ENCODE results near the gene MORN1. TPM values are rescaled to one million over a fixed set of nuclear protein-coding genes. Genes with fewer than 3 reads are reported as not detected.

Gene MORN1
- total and polyA plus RNA-seq, 2 donors (not counting 3 experiments of a cell fraction or from before 2014, with no cell fraction given), result 4.3 to 6.4 TPM

DNA sequence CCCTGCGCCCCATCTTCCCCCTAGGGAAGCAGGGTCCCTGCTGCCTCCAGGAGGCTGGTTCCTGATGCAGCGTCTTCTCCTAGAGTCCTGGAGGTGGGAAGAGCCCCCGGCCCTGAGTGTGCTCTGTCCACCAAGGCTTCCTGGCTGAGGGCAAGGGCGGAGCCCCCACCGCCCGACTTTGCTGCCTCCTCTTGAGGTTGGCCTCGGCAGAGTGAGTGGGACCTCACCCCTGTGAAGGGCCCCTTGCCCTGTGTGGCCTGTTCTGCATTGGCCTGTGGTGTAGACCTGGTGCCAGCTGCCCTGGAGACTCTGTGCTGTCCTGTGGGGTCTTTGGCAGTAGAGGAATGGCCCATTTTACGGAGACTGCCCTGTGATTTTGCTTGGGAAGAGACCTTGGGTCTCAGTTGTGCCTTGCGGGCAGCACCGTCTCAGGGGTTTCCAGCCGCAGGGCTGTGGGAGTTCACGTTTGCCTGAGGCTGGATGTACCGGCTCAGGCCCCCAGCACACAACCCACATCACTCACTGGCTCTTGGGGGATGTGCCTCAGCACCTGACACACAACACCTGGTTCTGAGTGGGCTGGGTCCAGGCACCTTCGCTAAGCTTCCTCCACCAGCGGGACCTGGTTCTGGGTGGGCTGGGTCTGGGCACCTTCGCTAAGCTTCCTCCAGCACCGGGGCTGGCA is 89.6 kb downstream of the MORN1 start:
- Histone ChIP-seq H3K79me2 (ENCODE audit: control insufficient read depth, insufficient read depth, low read length) (peaks cover 60% of the 10 kb centered on the region), H3K9me3 (replicated peaks; ENCODE audit: control insufficient read depth, insufficient read depth, low read length) (no peaks in the 10 kb centered on the region), H3K36me3 (ENCODE audit: control insufficient read depth in 2 of 2, extremely low read depth in 1 of 2, insufficient read depth in 2 of 2, low read length in 2 of 2) (peaks cover 8 to 25% of the 10 kb centered on the region in 2 experiments), H3K9me1 (replicated peaks; ENCODE audit: control insufficient read depth, extremely low read depth, insufficient read depth, low read length) (no peaks in the 10 kb centered on the region), H3K4me3 (replicated peaks in 1 of 3; ENCODE audit: insufficient read depth in 1 of 3, low read depth in 1 of 3, low read length in 3 of 3) (no peak overlapping the region), H3K4me1 (ENCODE audit: control insufficient read depth, extremely low read depth, insufficient read depth, low read length) (peaks cover 27% of the 10 kb centered on the region), H4K20me1 (replicated peaks; ENCODE audit: control insufficient read depth, extremely low read depth, insufficient read depth, low read length) (no peaks in the 10 kb centered on the region), H3K27me3 (ENCODE audit: control insufficient read depth in 2 of 2, insufficient read depth in 2 of 2, low read length in 2 of 2) (no peaks in the 10 kb centered on the region), H3K4me2 (ENCODE audit: insufficient read depth, low read length) (no peak overlapping the region), H2AFZ (ENCODE audit: low read depth, low read length) (no peak overlapping the region), H3K27ac (ENCODE audit: insufficient read depth, low read depth, low read length) (peak overlapping the region; percentile 83), H3K9ac (replicated peaks; ENCODE audit: extremely low read depth, insufficient read depth, low read length) (no peak overlapping the region)
- BruUV-seq (replicated peaks), result no TSS peak
- no peak for DNase-seq (ENCODE audit: low read depth, low spot score)
- intact Hi-C loops (cut with micrococcal nuclease) (loop anchor here (1.0 to 2.0 kb wide), 4 partner anchors 11 to 71 kb away; no protein-coding TSS in a partner anchor), dilution Hi-C loops (cut with MboI; ENCODE audit: extremely low pct_ligation_motif_present, low sequenced_read_pairs) (loop anchor here (10.0 kb wide), 1 partner anchor 87 kb away; no protein-coding TSS in a partner anchor)
- TF ChIP-seq, protein P1, sequence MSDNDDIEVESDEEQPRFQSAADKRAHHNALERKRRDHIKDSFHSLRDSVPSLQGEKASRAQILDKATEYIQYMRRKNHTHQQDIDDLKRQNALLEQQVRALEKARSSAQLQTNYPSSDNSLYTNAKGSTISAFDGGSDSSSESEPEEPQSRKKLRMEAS (IDR thresholded peaks at IDR 0.05; ENCODE audit: insufficient read depth, insufficient read length), result no peak
- TF ChIP-seq POLR2A (IDR thresholded peaks at IDR 0.05; ENCODE audit: low read depth, low read length), result no peak
- no peak for TF ChIP-seq POLR2AphosphoS5 (IDR thresholded peaks at IDR 0.05; ENCODE audit: insufficient read depth, low read depth, low read length)
- no peak for TF ChIP-seq MYC (IDR thresholded peaks at IDR 0.05; ENCODE audit: low read depth, low read length)
- TF ChIP-seq, protein P2, sequence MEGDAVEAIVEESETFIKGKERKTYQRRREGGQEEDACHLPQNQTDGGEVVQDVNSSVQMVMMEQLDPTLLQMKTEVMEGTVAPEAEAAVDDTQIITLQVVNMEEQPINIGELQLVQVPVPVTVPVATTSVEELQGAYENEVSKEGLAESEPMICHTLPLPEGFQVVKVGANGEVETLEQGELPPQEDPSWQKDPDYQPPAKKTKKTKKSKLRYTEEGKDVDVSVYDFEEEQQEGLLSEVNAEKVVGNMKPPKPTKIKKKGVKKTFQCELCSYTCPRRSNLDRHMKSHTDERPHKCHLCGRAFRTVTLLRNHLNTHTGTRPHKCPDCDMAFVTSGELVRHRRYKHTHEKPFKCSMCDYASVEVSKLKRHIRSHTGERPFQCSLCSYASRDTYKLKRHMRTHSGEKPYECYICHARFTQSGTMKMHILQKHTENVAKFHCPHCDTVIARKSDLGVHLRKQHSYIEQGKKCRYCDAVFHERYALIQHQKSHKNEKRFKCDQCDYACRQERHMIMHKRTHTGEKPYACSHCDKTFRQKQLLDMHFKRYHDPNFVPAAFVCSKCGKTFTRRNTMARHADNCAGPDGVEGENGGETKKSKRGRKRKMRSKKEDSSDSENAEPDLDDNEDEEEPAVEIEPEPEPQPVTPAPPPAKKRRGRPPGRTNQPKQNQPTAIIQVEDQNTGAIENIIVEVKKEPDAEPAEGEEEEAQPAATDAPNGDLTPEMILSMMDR (IDR thresholded peaks at IDR 0.05; ENCODE audit: extremely low read depth in 1 of 2, insufficient read depth in 1 of 2, low read depth in 1 of 2, low read length in 2 of 2), result no peak
- TF ChIP-seq GATA2 (IDR thresholded peaks at IDR 0.05; ENCODE audit: insufficient read depth, insufficient read length, low read depth, low read length), result no peak
- TF ChIP-seq FOS (IDR thresholded peaks at IDR 0.05; ENCODE audit: borderline replicate concordance, insufficient read depth, low read length), result no peak
- POLR2A ChIA-PET, result no interaction called here
- CTCF ChIA-PET, result interaction anchor here (0.9 to 2.0 kb wide), 9 partner anchors 9 to 127 kb away, joined by 3 to 10 read pairs (median 6); partner anchors contain the start of gene FAAP20
- FAIRE-seq, result no peak
